Lower leg skin (tissue), 3 donors: ENCODE results near the gene PIP5K1C.

Experiments used
- CTCF ChIP-seq, 3 donors: fragments of 450-650 bp; IDR thresholded peaks; one replicate each; pipeline ENCODE4 v1.5.1; 2016; ENCODE audit warnings: antibody characterized with exemption in 3 of 3, mild to moderate bottlenecking in 3 of 3, moderate library complexity in 2 of 3
- POLR2A ChIP-seq, 2 donors: fragments of 450-650 bp; IDR thresholded peaks; one replicate each; pipeline ENCODE4 v1.6.1; 2016 to 2017; ENCODE audit warnings: antibody characterized with exemption in 2 of 2, mild to moderate bottlenecking in 1 of 2, moderate library complexity in 1 of 2

GRCh38 chr19:3707868-3708206 is 7.6 kb upstream of the PIP5K1C start:
- TF ChIP-seq POLR2A (IDR thresholded peaks at IDR 0.05) (no peak), CTCF (IDR thresholded peaks at IDR 0.05) (no peak)
